Endothelial cell (in vitro differentiated cells): ENCODE results near the gene NSUN5. TPM values are rescaled to one million over a fixed set of nuclear protein-coding genes. Genes with fewer than 3 reads are reported as not detected.

Source experiments
- DNase-seq: peaks from one replicate; pipeline ENCODE4 v3.0.0; 2021; ENCODE audit warnings: low spot score
- H3K27ac Mint-ChIP-seq: one replicate; pipeline ENCODE4 v1.8.0; 2021; ENCODE audit warnings: mixed read lengths, inconsistent platforms; ENCODE audit not compliant: unreplicated experiment
- H3K27me3 Mint-ChIP-seq: one replicate; pipeline ENCODE4 v1.8.0; 2021; ENCODE audit warnings: mild to moderate bottlenecking, moderate library complexity, mixed read lengths, inconsistent platforms; ENCODE audit not compliant: unreplicated experiment
- H3K36me3 Mint-ChIP-seq: one replicate; pipeline ENCODE4 v1.8.0; 2021; ENCODE audit warnings: mild to moderate bottlenecking, low read depth, mixed read lengths, inconsistent platforms; ENCODE audit not compliant: unreplicated experiment
- H3K4me1 Mint-ChIP-seq: one replicate; pipeline ENCODE4 v1.8.0; 2021; ENCODE audit warnings: mild to moderate bottlenecking, mixed read lengths, inconsistent platforms; ENCODE audit not compliant: unreplicated experiment
- H3K4me3 Mint-ChIP-seq: one replicate; pipeline ENCODE4 v1.8.0; 2021; ENCODE audit warnings: mild to moderate bottlenecking, mixed read lengths, inconsistent platforms; ENCODE audit not compliant: unreplicated experiment
- H3K9me3 Mint-ChIP-seq: one replicate; pipeline ENCODE4 v1.8.0; 2021; ENCODE audit warnings: mixed read lengths, inconsistent platforms; ENCODE audit not compliant: unreplicated experiment
- CTCF ChIP-seq: fragments of 200-600 bp; sonication (generic); IDR thresholded peaks from one replicate; pipeline ENCODE4 v1.5.0; 2021; ENCODE audit warnings: antibody characterized with exemption; ENCODE audit not compliant: unreplicated experiment
- total RNA-seq: library from RNA; stranded (reverse); fragmentation: NEBNext Ultra II Directional; extraction: Animal tissue kit (Norgen Biotek cat#: 25700); gene quantifications from one replicate; pipeline ENCODE4 v1.2.1, GENCODE V29; 2021; ENCODE audit not compliant: unreplicated experiment

Gene NSUN5
- total RNA-seq, 1 donor from 2014 or later: 10.7 TPM

DNA sequence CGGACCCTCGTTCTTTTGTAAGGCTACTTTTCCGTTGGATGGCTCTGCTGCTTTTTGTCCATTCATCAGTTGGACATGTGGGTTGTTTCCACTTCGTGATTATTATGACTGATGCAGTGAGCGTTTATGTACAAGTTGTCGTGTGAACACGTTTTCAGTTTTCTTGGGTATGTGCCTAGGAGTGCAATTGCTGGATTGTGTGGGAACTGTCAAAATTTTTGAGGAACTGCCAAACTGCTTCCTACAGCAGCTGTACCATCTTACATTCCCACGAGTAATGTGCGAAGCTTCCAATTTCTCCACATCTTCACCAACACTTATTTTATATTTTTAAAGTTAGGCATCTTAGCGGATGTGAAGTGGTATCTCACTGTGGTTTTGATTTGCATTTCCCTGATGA, 29.7 kb upstream of the NSUN5 start:
- no peak for DNase-seq
- H3K4me1 Mint-ChIP-seq: peaks cover 5% of the 10 kb centered on the region
- TF ChIP-seq CTCF: no peak
- no peak overlapping the region for H3K4me3 Mint-ChIP-seq
- H3K27ac Mint-ChIP-seq: no peak overlapping the region
- no peaks in the 10 kb centered on the region for H3K36me3 Mint-ChIP-seq
- no peaks in the 10 kb centered on the region for H3K9me3 Mint-ChIP-seq
- H3K27me3 Mint-ChIP-seq: no peaks in the 10 kb centered on the region

- peaks cover 3% of the 10 kb centered on the region for H3K27me3 Mint-ChIP-seq
- H3K9me3 Mint-ChIP-seq: no peaks in the 10 kb centered on the region
- no peak overlapping the region for H3K4me3 Mint-ChIP-seq
- no peak for DNase-seq
- no peak for TF ChIP-seq CTCF
- H3K36me3 Mint-ChIP-seq: no peaks in the 10 kb centered on the region
- no peak overlapping the region for H3K27ac Mint-ChIP-seq
- H3K4me1 Mint-ChIP-seq: peaks cover 13% of the 10 kb centered on the region
Observed at GRCh38 chr7:73332447-73332846, 23.8 kb upstream of the NSUN5 start.

GRCh38 chr7:73330772-73331171, 22.1 kb upstream of the NSUN5 start:
- no peak for DNase-seq
- Mint-ChIP-seq H3K27me3 (peaks cover 3% of the 10 kb centered on the region), H3K27ac (no peak overlapping the region), H3K4me1 (peaks cover 13% of the 10 kb centered on the region), H3K4me3 (no peak overlapping the region), H3K9me3 (no peaks in the 10 kb centered on the region), H3K36me3 (no peaks in the 10 kb centered on the region)
- no peak for TF ChIP-seq CTCF

DNA sequence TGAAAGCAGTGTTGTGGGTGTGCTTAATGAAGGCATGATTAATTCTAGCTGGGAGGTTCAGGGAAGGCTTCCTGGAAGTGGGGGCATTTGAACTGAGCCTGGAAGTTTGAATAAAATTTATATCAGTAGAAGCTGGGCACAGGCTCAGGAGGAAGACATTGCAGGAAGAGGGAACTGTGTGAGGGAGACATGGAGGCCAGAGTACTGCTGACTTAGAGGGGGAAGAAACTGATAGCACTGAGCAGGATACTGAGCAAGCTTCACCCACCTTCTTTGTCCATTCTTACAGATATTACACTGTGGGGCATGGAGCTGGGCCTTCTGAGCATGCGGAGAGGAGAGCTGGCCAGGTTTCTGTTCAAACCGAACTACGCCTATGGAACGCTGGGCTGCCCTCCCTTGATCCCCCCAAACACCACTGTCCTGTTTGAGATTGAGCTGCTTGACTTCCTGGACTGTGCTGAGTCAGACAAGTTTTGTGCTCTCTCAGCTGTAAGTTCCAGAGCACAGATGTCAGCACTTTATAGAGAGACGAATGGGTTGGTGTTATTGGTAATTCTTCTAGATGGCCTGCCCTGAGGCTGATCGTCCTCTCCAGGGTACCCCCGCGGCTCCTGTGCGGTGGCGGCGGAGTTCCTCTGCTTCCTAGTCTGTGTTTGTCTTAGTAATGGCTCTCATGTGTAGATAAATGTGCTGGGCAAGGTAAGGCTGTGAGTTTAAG, 21.4 kb upstream of the NSUN5 start:
- no peaks in the 10 kb centered on the region for H3K36me3 Mint-ChIP-seq

More for the DNA sequence above, 21.4 kb upstream of the NSUN5 start:
- Mint-ChIP-seq H3K4me1 (peaks cover 13% of the 10 kb centered on the region), H3K9me3 (no peaks in the 10 kb centered on the region), H3K27me3 (peaks cover 3% of the 10 kb centered on the region), H3K4me3 (no peak overlapping the region), H3K27ac (peak overlapping the region; percentile 18)
- DNase-seq: no peak
- TF ChIP-seq CTCF: no peak
